GM12878 (cell line): ENCODE data around the gene CD151. TPM values are rescaled to one million over a fixed set of nuclear protein-coding genes. Genes with fewer than 3 reads are reported as not detected.

Experiments
- CHD1 ChIP-seq: IDR thresholded peaks from 2 replicates; pipeline ENCODE4 v1.6.1; 2012; ENCODE audit warnings: low read depth, low read length, improper control_type of control experiment
- CHD2 ChIP-seq: IDR thresholded peaks from 2 replicates; pipeline ENCODE4 v1.6.1; 2011; ENCODE audit warnings: low read depth, low read length, improper control_type of control experiment, borderline replicate concordance
- CHD4 ChIP-seq: fragments of 200-600 bp; sonication (generic); IDR thresholded peaks from 2 replicates; pipeline ENCODE4 v1.6.1; 2016; ENCODE audit warnings: mild to moderate bottlenecking
- CUX1 ChIP-seq: IDR thresholded peaks from 2 replicates; pipeline ENCODE4 v1.6.1; 2012; ENCODE audit warnings: improper control_type of control experiment, low read depth, low read length; ENCODE audit not compliant: insufficient replicate concordance
- IRF3 ChIP-seq: fragments of 450-650 bp; IDR thresholded peaks from 2 replicates; pipeline ENCODE4 v1.6.1; 2014; ENCODE audit warnings: mild to moderate bottlenecking
- MTA2 ChIP-seq: fragments of 450-650 bp; IDR thresholded peaks from 2 replicates; pipeline ENCODE4 v1.6.1; 2016; ENCODE audit warnings: low read depth, mild to moderate bottlenecking, moderate library complexity
- NKRF ChIP-seq: fragments of 450-650 bp; conservative IDR thresholded peaks from 2 replicates; pipeline ENCODE4 v1.6.1; 2017; ENCODE audit warnings: mild to moderate bottlenecking, moderate library complexity
- POLR2AphosphoS5 ChIP-seq: IDR thresholded peaks from 2 replicates; pipeline ENCODE4 v1.6.1; 2011; ENCODE audit warnings: mild to moderate bottlenecking, low read length, inconsistent platforms
- RAD51 ChIP-seq: fragments of 450-650 bp; IDR thresholded peaks from 2 replicates; pipeline ENCODE4 v1.6.1; 2016; ENCODE audit warnings: moderate library complexity, mild to moderate bottlenecking, inconsistent platforms
- RFX5 ChIP-seq: IDR thresholded peaks from 2 replicates; pipeline ENCODE4 v1.6.1; 2011; ENCODE audit warnings: low read depth, low read length, improper control_type of control experiment
- SKIL ChIP-seq: fragments of 450-650 bp; IDR thresholded peaks from 2 replicates; pipeline ENCODE4 v1.6.1; 2017; ENCODE audit warnings: mild to moderate bottlenecking, low read depth, inconsistent platforms; ENCODE audit not compliant: poor library complexity, severe bottlenecking
- TCF12 ChIP-seq: IDR thresholded peaks from 2 replicates; pipeline ENCODE4 v1.6.1; 2011; ENCODE audit warnings: low read depth, mild to moderate bottlenecking, low read length
- ZBTB4 ChIP-seq: fragments of 450-650 bp; formaldehyde crosslinking; IDR thresholded peaks from 2 replicates; pipeline ENCODE4 v1.4.0; 2022; ENCODE audit warnings: mild to moderate bottlenecking, moderate library complexity
- polyA plus RNA-seq, 11 experiments: library from polyadenylated mRNA; depleted of rRNA in 4 of 11; unstranded in 6 of 11; stranded (reverse) in 5 of 11; fragments of >200 nt; fragmentation: Nextera tagmentation in 4 of 11; fragmentation: Illumina TruSeq in 1 of 11; extraction: Ambion mirVana in 4 of 11; extraction: Trizol in 1 of 11; gene quantifications; 1 replicate in 1 of 11; 2 replicates in 10 of 11; pipeline versions ENCODE4 v1.2.1 to v1.2.3, GENCODE V29; 2011 to 2016; ENCODE audit warnings: inconsistent platforms in 2 of 11, missing spikeins in 2 of 11, low read depth in 1 of 11
- total RNA-seq, 4 experiments: library from RNA; depleted of rRNA in 3 of 4; stranded (reverse); fragments of >200 nt in 3 of 4; fragmentation: Illumina TruSeq in 1 of 4; extraction: Trizol in 1 of 4; gene quantifications; 2 replicates each; pipeline versions ENCODE4 v1.2.1 to v1.2.3, GENCODE V29; 2013 to 2021

Gene CD151
- total and polyA plus RNA-seq, 10 of the 15 experiments (the other 5 are each of a cell fraction or from before 2014, with no cell fraction given) = 0.52 to 41.7 (median 14.7) TPM

GRCh38 chr11:798093-798713 lies 34.5 kb upstream of the CD151 start, which contains the start of gene SLC25A22 (continued):
- TF ChIP-seq IRF3 (no peak), TCF12 (no peak), RFX5 (no peak), MTA2 (no peak), CHD2 (no peak), SKIL (no peak), ZBTB4 (no peak), POLR2AphosphoS5 (no peak), RAD51 (no peak), CHD4 (no peak), CUX1 (no peak), CHD1 (no peak), NKRF (peak; percentile 62)
